GM12865 (cell line): ENCODE data around the gene FUT9.

Source experiments
- DNase-seq: peaks from one replicate; pipeline ENCODE4 v3.0.0; 2010; ENCODE audit warnings: low read depth
- H3K4me3 ChIP-seq: 2 replicates; pipeline ENCODE4 v1.5.1; 2011; ENCODE audit warnings: mild to moderate bottlenecking, low read depth, low read length, control low read depth
- CTCF ChIP-seq: IDR thresholded peaks from 2 replicates; pipeline ENCODE4 v1.5.1; 2011; ENCODE audit warnings: low read length, control low read depth, low read depth, inconsistent platforms; ENCODE audit not compliant: insufficient read depth; ENCODE audit errors: missing control alignments

Gene FUT9

GRCh38 chr6:96001891-96002575 lies 13.7 kb upstream of the FUT9 start:
- no peak for TF ChIP-seq CTCF
- no peak overlapping the region for H3K4me3 ChIP-seq
- no peak for DNase-seq

- TF ChIP-seq CTCF, result no peak
- no peak for DNase-seq
- H3K4me3 ChIP-seq, result no peak overlapping the region
Observed at GRCh38 chr6:96002576-96002910, 13.2 kb upstream of the FUT9 start.

GRCh38 chr6:96002912-96003311 lies 12.9 kb upstream of the FUT9 start:
- no peak overlapping the region for H3K4me3 ChIP-seq
- DNase-seq, result no peak
- TF ChIP-seq CTCF, result no peak

GRCh38 chr6:96007663-96008062 lies 8.1 kb upstream of the FUT9 start:
- no peak for DNase-seq
- no peak overlapping the region for H3K4me3 ChIP-seq
- TF ChIP-seq CTCF, result no peak

GRCh38 chr6:96013531-96013930 lies 2.2 kb upstream of the FUT9 start:
- TF ChIP-seq CTCF, result no peak
- no peak for DNase-seq
- no peak overlapping the region for H3K4me3 ChIP-seq

GRCh38 chr6:96014846-96015517 lies 792 bp upstream of the FUT9 start:
- no peak for TF ChIP-seq CTCF
- no peak for DNase-seq
- H3K4me3 ChIP-seq, result no peak overlapping the region
